HFFc6 (cell line): ENCODE measurements around the gene RABGAP1L. TPM values are rescaled to one million over a fixed set of nuclear protein-coding genes. Genes with fewer than 3 reads are reported as not detected.
"Not testable (repeated sequence)": the region's sequence is repeated elsewhere in the genome, so short reads cannot be mapped to it uniquely, and the experiment has no call there.

Source experiments
- DNase-seq: peaks from one replicate; pipeline ENCODE4 v3.0.0-alpha.2; 2018
- H3K27ac Mint-ChIP-seq: 2 replicates; pipeline ENCODE4 v1.8.0; 2020; ENCODE audit warnings: mild to moderate bottlenecking, mixed read lengths
- H3K27me3 Mint-ChIP-seq: 2 replicates; pipeline ENCODE4 v1.8.0; 2021; ENCODE audit warnings: mild to moderate bottlenecking, moderate library complexity, mixed read lengths; ENCODE audit not compliant: insufficient read depth
- H3K36me3 Mint-ChIP-seq: 2 replicates; pipeline ENCODE4 v1.8.0; 2021; ENCODE audit warnings: low read depth, mixed read lengths
- H3K4me1 Mint-ChIP-seq: 2 replicates; pipeline ENCODE4 v1.8.0; 2020; ENCODE audit warnings: low read depth, mixed read lengths
- H3K4me3 Mint-ChIP-seq: 2 replicates; pipeline ENCODE4 v1.8.0; 2020; ENCODE audit warnings: mild to moderate bottlenecking, moderate library complexity, mixed read lengths
- H3K9me3 Mint-ChIP-seq: 2 replicates; pipeline ENCODE4 v1.8.0; 2020; ENCODE audit warnings: mild to moderate bottlenecking, mixed read lengths
- CTCF ChIP-seq: fragments of 200-600 bp; sonication (generic); IDR thresholded peaks from 2 replicates; pipeline ENCODE4 v1.5.0; 2021; ENCODE audit warnings: antibody characterized with exemption, mild to moderate bottlenecking
- total RNA-seq, 6 experiments: library from RNA; stranded (reverse); fragmentation: NEBNext Ultra II Directional; extraction: Animal tissue kit (Norgen Biotek cat#: 25700); gene quantifications; 2 replicates in 1 of 6; 3 replicates in 5 of 6; pipeline ENCODE4 v1.2.3, GENCODE V29; 2021

The RABGAP1L gene
- total RNA-seq, 6 experiments from 2014 or later, result 14.5 to 16.9 (median 16.0) TPM

GRCh38 chr1:174116042-174116441 lies 43.3 kb upstream of the RABGAP1L start:
- Mint-ChIP-seq H3K9me3 (no peaks in the 10 kb centered on the region), H3K27me3 (peaks cover 5% of the 10 kb centered on the region), H3K4me1 (peaks cover 15% of the 10 kb centered on the region), H3K36me3 (no peaks in the 10 kb centered on the region), H3K4me3 (no peak overlapping the region), H3K27ac (no peak overlapping the region)
- no peak for DNase-seq
- no peak for TF ChIP-seq CTCF

- no peaks in the 10 kb centered on the region for H3K9me3 Mint-ChIP-seq
- peaks cover 5% of the 10 kb centered on the region for H3K27me3 Mint-ChIP-seq
- H3K27ac Mint-ChIP-seq, result no peak overlapping the region
- H3K4me1 Mint-ChIP-seq, result peaks cover 7% of the 10 kb centered on the region
- H3K4me3 Mint-ChIP-seq, result no peak overlapping the region
- no peak for DNase-seq
- no peaks in the 10 kb centered on the region for H3K36me3 Mint-ChIP-seq
- TF ChIP-seq CTCF, result no peak
These were observed 40.6 kb upstream of the RABGAP1L start for GRCh38 chr1:174118751-174119150.

- H3K27me3 Mint-ChIP-seq, result peaks cover 13% of the 10 kb centered on the region
- not testable (repeated sequence) for DNase-seq, H3K4me1 Mint-ChIP-seq, H3K27ac Mint-ChIP-seq, H3K9me3 Mint-ChIP-seq, H3K4me3 Mint-ChIP-seq, H3K36me3 Mint-ChIP-seq
These were observed 37.0 kb upstream of the RABGAP1L start for GRCh38 chr1:174122318-174122717.

- peaks cover 4% of the 10 kb centered on the region; the same call in 1 of the 2 replicates for H3K9me3 Mint-ChIP-seq
- TF ChIP-seq CTCF, result no peak
- no peak overlapping the region for H3K4me3 Mint-ChIP-seq
- no peaks in the 10 kb centered on the region for H3K36me3 Mint-ChIP-seq
- H3K27ac Mint-ChIP-seq, result no peak overlapping the region
- peaks cover 13% of the 10 kb centered on the region for H3K27me3 Mint-ChIP-seq
- H3K4me1 Mint-ChIP-seq, result no peaks in the 10 kb centered on the region
- no peak for DNase-seq
These were observed 35.5 kb upstream of the RABGAP1L start for GRCh38 chr1:174123843-174124242.

GRCh38 chr1:174127176-174127575 lies 32.1 kb upstream of the RABGAP1L start:
- H3K36me3 Mint-ChIP-seq, DNase-seq, H3K9me3 Mint-ChIP-seq, H3K4me3 Mint-ChIP-seq, H3K27ac Mint-ChIP-seq, H3K4me1 Mint-ChIP-seq: not testable (repeated sequence)
- peaks cover 17% of the 10 kb centered on the region for H3K27me3 Mint-ChIP-seq

- peaks cover 4% of the 10 kb centered on the region; the same call in 1 of the 2 replicates for H3K9me3 Mint-ChIP-seq
These were observed 28.2 kb upstream of the RABGAP1L start for GRCh38 chr1:174131032-174131638.

More at GRCh38 chr1:174131032-174131638, 28.2 kb upstream of the RABGAP1L start:
- Mint-ChIP-seq H3K27me3 (peaks cover 14% of the 10 kb centered on the region; the same call in 1 of the 2 replicates), H3K4me1 (peaks cover 6% of the 10 kb centered on the region; the same call in 1 of the 2 replicates), H3K36me3 (no peaks in the 10 kb centered on the region), H3K4me3 (no peak overlapping the region), H3K27ac (no peak overlapping the region)
- TF ChIP-seq CTCF, result no peak
- no peak for DNase-seq
